Kidney (tissue), 14 donors: Measurements from ENCODE around the gene SUGCT. TPM values are rescaled to one million over a fixed set of nuclear protein-coding genes. Genes with fewer than 3 reads are reported as not detected.
A peak's percentile ranks its signal among the peaks of the same experiment; 100 is the strongest.

Experiments
- DNase-seq, 5 donors: peaks; one replicate each; pipeline ENCODE4 v3.0.0-alpha.2; 2013 to 2020
- FAIRE-seq: peaks from 2 replicates; lab custom pipeline; 2012; peaks lifted over from hg19 to GRCh38; lab: Jason Lieb, UNC
- H3K27ac ChIP-seq, 2 donors: one replicate each; pipeline ENCODE4 v1.7.0; 2013; ENCODE audit warnings: low read depth in 2 of 2, low read length in 2 of 2, inconsistent platforms in 1 of 2
- H3K27me3 ChIP-seq: one replicate; pipeline ENCODE4 v1.7.1; 2013; ENCODE audit warnings: low read length, inconsistent platforms; ENCODE audit not compliant: control insufficient read depth, insufficient read depth
- H3K36me3 ChIP-seq, 3 donors: one replicate each; pipeline versions ENCODE4 v1.7.0 to v1.7.1; 2013; ENCODE audit warnings: low read length in 3 of 3, control low read depth in 1 of 3, inconsistent platforms in 1 of 3; ENCODE audit not compliant: insufficient read depth in 3 of 3, control insufficient read depth in 2 of 3
- H3K4me1 ChIP-seq, 3 donors: one replicate each; pipeline versions ENCODE4 v1.7.0 to v1.7.1; 2013; ENCODE audit warnings: low read length in 3 of 3, inconsistent platforms in 1 of 3, low read depth in 1 of 3; ENCODE audit not compliant: control insufficient read depth in 2 of 3, insufficient read depth in 2 of 3
- H3K4me3 ChIP-seq, 3 donors: one replicate each; pipeline versions ENCODE4 v1.7.0 to v1.8.1; 2013; ENCODE audit warnings: low read length in 3 of 3, control low read depth in 1 of 3, inconsistent platforms in 1 of 3
- H3K9ac ChIP-seq, 3 donors: one replicate each; pipeline versions ENCODE4 v1.7.0 to v1.7.1; 2013; ENCODE audit warnings: low read length in 3 of 3, control low read depth in 1 of 3, inconsistent platforms in 1 of 3
- H3K9me3 ChIP-seq, 3 donors: one replicate each; pipeline versions ENCODE4 v1.7.0 to v1.7.1; 2013; ENCODE audit warnings: low read length in 3 of 3, control low read depth in 1 of 3, inconsistent platforms in 1 of 3; ENCODE audit not compliant: control insufficient read depth in 2 of 3, insufficient read depth in 1 of 3
- intact Hi-C: fragments of 100-400 bp; cut with DNase I; formaldehyde crosslinking; loops from one replicate; pipeline ENCODE4 v1.11.1; 2022
- polyA plus RNA-seq: library from polyadenylated mRNA; stranded (reverse); fragments of 350-450 nt; fragmentation: Illumina TruSeq; extraction: RNeasy Lipid Tissue Mini Kit (QIAGEN cat#74804); gene quantifications from one replicate; pipeline ENCODE4 v1.2.3, GENCODE V29; 2014; ENCODE audit warnings: low read depth, low replicate concordance; ENCODE audit not compliant: insufficient read depth
- total RNA-seq: library from RNA; stranded (reverse); fragmentation: NEBNext Ultra II Directional; extraction: Animal tissue kit (Norgen Biotek cat#: 25700); gene quantifications from one replicate; pipeline ENCODE4 v1.2.1, GENCODE V29; 2021
- TF ChIP-seq, protein P1 (sequence below): IDR thresholded peaks from 3 replicates; pipeline ENCODE4 v1.5.1; 2012; ENCODE audit warnings: mild to moderate bottlenecking, moderate library complexity, borderline replicate concordance; ENCODE audit not compliant: insufficient read depth; ENCODE audit errors: extremely low read depth
- donor health status: control.
- donor health status: control.
- donor health status: control.
- donor health status: control.
- donor health status: control.
- donor health status: DM: yes; HTN: yes; CAD: no.
- donor health status: Normal renal cell carcinoma (clear cell type).

SUGCT gene
- total and polyA plus RNA-seq, 2 donors from 2014 or later = 7.6 to 45.1 TPM

DNA sequence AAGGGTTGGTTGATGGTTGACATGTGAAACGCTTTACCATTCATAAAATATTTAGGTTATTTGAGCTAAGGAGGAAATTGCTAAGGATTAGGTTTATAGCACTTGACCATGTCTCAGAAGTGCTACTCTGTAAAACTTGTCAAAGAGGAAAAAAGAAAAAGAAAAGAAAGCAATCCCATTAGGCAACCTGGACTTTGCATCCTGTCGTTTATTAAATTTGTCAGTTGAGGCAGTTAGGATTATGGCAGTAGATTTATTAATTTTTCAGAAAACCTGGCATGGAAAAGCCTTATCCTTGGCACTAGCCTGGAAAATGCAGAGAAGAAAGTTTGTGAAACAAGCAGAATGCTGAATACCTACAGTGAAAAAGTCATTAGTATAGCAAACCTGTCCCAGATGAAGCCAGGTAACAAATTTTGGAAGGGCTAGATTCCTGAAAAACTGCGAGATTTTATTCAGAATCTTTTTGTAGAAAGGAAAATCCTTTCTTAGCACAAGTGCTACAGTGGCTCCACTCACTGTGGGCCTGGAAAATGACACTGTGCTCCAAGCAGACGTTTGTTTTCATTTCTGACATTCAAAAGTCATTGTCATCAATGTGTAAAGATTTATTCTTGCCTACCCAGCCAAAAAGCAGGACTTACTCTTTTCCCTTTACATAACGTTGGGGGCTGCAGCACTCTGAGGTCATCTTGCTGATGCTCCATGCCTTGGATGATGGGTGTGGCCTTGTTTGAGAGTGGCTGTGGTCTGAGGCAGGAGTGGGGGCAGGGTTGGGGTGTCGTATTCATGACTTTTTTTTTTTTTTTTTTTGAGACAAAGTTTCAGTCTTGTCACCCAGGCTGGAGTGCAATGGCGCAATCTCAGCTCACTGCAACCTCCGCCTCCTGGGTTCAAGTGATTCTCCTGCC is 664.9 kb downstream of the SUGCT start:
- DNase-seq (peak in 1 of 5 donors; percentile 5), FAIRE-seq (no peak)
- H3K36me3 ChIP-seq = no peaks in the 10 kb centered on the region
- no peak overlapping the region for H3K4me3 ChIP-seq
- H3K27me3 ChIP-seq = no peaks in the 10 kb centered on the region
- H3K27ac ChIP-seq = no peak overlapping the region
- no peaks in the 10 kb centered on the region for H3K9me3 ChIP-seq
- H3K4me1 ChIP-seq = no peaks in the 10 kb centered on the region
- intact Hi-C loops = no loop called here
- TF ChIP-seq, protein P1, sequence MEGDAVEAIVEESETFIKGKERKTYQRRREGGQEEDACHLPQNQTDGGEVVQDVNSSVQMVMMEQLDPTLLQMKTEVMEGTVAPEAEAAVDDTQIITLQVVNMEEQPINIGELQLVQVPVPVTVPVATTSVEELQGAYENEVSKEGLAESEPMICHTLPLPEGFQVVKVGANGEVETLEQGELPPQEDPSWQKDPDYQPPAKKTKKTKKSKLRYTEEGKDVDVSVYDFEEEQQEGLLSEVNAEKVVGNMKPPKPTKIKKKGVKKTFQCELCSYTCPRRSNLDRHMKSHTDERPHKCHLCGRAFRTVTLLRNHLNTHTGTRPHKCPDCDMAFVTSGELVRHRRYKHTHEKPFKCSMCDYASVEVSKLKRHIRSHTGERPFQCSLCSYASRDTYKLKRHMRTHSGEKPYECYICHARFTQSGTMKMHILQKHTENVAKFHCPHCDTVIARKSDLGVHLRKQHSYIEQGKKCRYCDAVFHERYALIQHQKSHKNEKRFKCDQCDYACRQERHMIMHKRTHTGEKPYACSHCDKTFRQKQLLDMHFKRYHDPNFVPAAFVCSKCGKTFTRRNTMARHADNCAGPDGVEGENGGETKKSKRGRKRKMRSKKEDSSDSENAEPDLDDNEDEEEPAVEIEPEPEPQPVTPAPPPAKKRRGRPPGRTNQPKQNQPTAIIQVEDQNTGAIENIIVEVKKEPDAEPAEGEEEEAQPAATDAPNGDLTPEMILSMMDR = no peak
- H3K9ac ChIP-seq = no peak overlapping the region

DNA sequence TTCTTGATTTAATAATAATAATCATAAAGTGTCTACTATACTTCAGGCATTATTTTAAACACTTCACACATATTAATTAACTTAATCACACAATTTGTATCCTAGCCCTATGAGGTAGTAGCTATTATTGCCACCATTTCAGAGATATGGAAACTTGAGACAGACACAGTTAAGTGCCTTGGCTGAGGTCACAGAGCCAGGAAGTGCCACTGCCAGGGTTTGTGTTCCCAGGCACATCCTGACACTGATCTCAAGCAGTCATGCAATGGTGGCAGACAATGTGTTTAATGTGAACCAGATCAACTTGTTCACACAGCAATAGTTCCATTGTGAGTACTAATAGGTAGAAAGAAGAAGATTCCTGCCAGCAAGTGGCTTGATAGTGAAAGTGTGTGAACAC is 666.0 kb downstream of the SUGCT start:
- Histone ChIP-seq H3K9ac (no peak overlapping the region), H3K27me3 (no peaks in the 10 kb centered on the region), H3K4me3 (no peak overlapping the region), H3K36me3 (no peaks in the 10 kb centered on the region), H3K4me1 (no peaks in the 10 kb centered on the region), H3K9me3 (no peaks in the 10 kb centered on the region), H3K27ac (no peak overlapping the region)
- FAIRE-seq (no peak), DNase-seq (no peak)
- intact Hi-C loops = no loop called here
- TF ChIP-seq, protein P1 = no peak

DNA sequence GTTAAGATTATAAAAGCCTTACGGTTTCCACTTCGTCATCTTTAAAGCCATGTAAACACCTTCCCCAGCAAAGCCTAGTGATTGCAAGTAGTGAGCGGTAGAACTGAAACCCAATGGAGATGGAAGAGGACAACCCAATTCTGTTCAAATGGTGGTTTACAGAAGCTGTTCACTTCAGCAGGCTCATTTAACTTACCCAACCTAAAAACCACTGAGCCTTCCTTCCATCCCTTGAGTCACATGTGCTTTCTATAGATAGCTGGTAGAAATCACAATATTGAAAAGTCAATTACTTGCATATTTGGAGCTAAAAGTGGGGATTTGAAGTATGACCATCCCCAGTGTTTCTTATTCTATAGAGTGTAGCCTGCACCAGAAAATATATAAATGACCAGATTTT is 667.7 kb downstream of the SUGCT start:
- TF ChIP-seq, protein P1 = no peak
- no peak overlapping the region for H3K4me3 ChIP-seq
- H3K9me3 ChIP-seq = no peaks in the 10 kb centered on the region
- H3K27ac ChIP-seq = no peak overlapping the region
- no peaks in the 10 kb centered on the region for H3K36me3 ChIP-seq
- no peak for FAIRE-seq
- DNase-seq = no peak
- no peaks in the 10 kb centered on the region for H3K27me3 ChIP-seq
- no peak overlapping the region for H3K9ac ChIP-seq
- H3K4me1 ChIP-seq = no peaks in the 10 kb centered on the region
- intact Hi-C loops = no loop called here
